Naive thymus-derived CD8-positive, alpha-beta T cell (primary cell): ENCODE data around the gene IGFN1. TPM values are rescaled to one million over a fixed set of nuclear protein-coding genes. Genes with fewer than 3 reads are reported as not detected.
A peak's percentile ranks its signal among the peaks of the same experiment; 100 is the strongest.
"Not testable (repeated sequence)": the region's sequence is repeated elsewhere in the genome, so short reads cannot be mapped to it uniquely, and the experiment has no call there.

Experiments
- ATAC-seq, 2 donors: fragments of 150-1000 bp; cut with Tn5 transposase in 1 of 2; sonication (Bioruptor Pico), chemical (Tn5 transposase) in 1 of 2; 1 replicate in 1 of 2; 2 replicates in 1 of 2; pipeline ENCODE4 v1.10.0; 2021; ENCODE audit warnings: mild to moderate bottlenecking in 2 of 2, moderate library complexity in 2 of 2
- POLR2A ChIA-PET: fragments of 350-600 bp; sonication (Branson Sonifier 250); formaldehyde crosslinking; loops from one replicate; lab custom pipeline; 2021; ENCODE audit warnings: antibody characterized with exemption; lab: Charles Lee
- DNase-seq, 10 donors: peaks; one replicate each; pipeline versions ENCODE4 v3.0.0 to v3.0.0-alpha.2; 2020 to 2022
- H3K27ac Mint-ChIP-seq, 10 donors: one replicate each; pipeline ENCODE4 v1.8.0; 2020 to 2022; ENCODE audit warnings: mild to moderate bottlenecking in 10 of 10, mixed read lengths in 10 of 10, moderate library complexity in 4 of 10, inconsistent platforms in 1 of 10
- H3K27me3 Mint-ChIP-seq, 5 donors: one replicate each; pipeline ENCODE4 v1.8.0; 2021 to 2022; ENCODE audit warnings: mixed read lengths in 5 of 5
- H3K36me3 Mint-ChIP-seq, 3 donors: one replicate each; pipeline ENCODE4 v1.8.0; 2020 to 2022; ENCODE audit warnings: mixed read lengths in 3 of 3, mild to moderate bottlenecking in 2 of 3, inconsistent platforms in 1 of 3
- H3K4me1 Mint-ChIP-seq, 4 donors: one replicate each; pipeline ENCODE4 v1.8.0; 2021 to 2022; ENCODE audit warnings: mixed read lengths in 4 of 4
- H3K4me3 Mint-ChIP-seq, 10 donors: one replicate each; pipeline ENCODE4 v1.8.0; 2020 to 2022; ENCODE audit warnings: mild to moderate bottlenecking in 10 of 10, mixed read lengths in 10 of 10, moderate library complexity in 6 of 10, inconsistent platforms in 1 of 10
- H3K9me3 Mint-ChIP-seq, 9 donors: one replicate each; pipeline ENCODE4 v1.8.0; 2020 to 2022; ENCODE audit warnings: mixed read lengths in 9 of 9, mild to moderate bottlenecking in 3 of 9, inconsistent platforms in 1 of 9, moderate library complexity in 1 of 9
- polyA plus RNA-seq, 3 donors: library from polyadenylated mRNA; unstranded; fragments of 300-500 nt; fragmentation: Illumina TruSeq; gene quantifications; one replicate each; pipeline ENCODE4 v1.2.3, GENCODE V29; 2021
- total RNA-seq, 8 experiments: library from RNA in 2 of 8; stranded (reverse) in 2 of 8; gene quantifications; one replicate each; pipeline ENCODE4 v1.2.3 and lab custom pipeline; 2021 to 2026

IGFN1 gene
- total and polyA plus RNA-seq, 5 experiments from 2014 or later, result not detected

DNA sequence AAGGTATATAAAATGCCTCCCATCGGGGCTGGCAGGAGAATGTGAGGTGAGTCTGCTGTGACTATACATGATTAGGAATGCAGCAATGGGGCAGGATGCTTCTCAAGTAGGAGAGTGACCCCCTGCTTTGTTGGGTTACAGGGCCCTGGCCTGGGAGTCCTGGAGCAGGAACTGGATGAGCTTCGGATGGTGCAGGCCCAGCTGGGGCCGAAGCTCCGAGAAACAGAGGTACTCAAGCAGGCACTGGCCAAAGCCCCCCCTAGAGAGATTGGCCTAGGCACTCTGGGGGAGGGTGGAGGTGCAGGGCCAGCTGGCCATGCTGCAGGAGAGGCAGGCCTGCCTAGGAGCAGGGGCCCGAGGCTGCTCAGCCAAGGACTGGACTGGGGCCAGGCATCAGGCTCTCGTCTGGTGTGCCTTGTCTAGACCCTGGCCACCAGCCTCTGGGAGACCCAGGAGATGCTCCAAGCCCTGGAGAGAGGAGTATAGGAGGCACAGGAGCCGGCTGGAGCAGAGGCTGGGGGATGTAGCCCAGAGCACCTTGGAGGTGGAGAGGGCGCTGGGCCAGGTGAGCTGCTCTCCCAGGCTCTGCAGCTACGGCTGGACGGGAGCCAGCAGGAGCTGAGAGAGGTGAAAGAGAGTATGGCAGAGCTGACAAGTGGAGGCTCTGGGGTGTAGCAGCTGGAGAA is 59.8 kb downstream of the IGFN1 start:
- Mint-ChIP-seq H3K36me3 (no peaks in the 10 kb centered on the region), H3K4me3 (no peak overlapping the region), H3K4me1 (peaks cover 0 to 1% (median 0%) of the 10 kb centered on the region in 4 donors), H3K27me3 (peaks cover 3 to 21% (median 19%) of the 10 kb centered on the region in 5 donors), H3K27ac (no peak overlapping the region), H3K9me3 (no peaks in the 10 kb centered on the region)
- ATAC-seq, result no peak
- DNase-seq, result no peak
- POLR2A ChIA-PET, result no interaction called here

DNA sequence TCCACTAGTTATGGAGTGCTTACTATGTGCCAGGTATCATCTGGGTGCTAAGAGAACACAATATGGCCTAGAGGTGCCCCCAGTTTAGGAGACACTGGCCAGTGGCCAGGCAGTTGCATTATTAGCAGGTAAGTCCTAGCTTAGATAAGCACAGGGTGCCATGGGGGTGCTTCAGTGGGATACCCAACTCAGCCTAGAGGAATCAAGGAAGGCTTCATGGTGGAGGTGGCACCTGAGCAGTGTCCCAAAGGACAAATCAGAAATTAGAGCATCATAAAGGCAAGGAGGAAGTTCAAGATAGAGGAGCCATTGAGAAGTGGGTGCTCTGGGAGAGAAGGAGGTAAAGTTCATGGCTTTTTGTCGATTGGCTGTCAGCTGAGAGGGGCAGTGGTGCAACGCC is 60.8 kb downstream of the IGFN1 start:
- Mint-ChIP-seq H3K27me3 (peaks cover 3 to 21% (median 19%) of the 10 kb centered on the region in 5 donors), H3K9me3 (no peaks in the 10 kb centered on the region), H3K36me3 (no peaks in the 10 kb centered on the region), H3K27ac (no peak overlapping the region), H3K4me3 (no peak overlapping the region), H3K4me1 (peaks cover 0 to 1% (median 0%) of the 10 kb centered on the region in 4 donors)
- ATAC-seq (no peak), DNase-seq (no peak)
- POLR2A ChIA-PET, result no interaction called here

DNA sequence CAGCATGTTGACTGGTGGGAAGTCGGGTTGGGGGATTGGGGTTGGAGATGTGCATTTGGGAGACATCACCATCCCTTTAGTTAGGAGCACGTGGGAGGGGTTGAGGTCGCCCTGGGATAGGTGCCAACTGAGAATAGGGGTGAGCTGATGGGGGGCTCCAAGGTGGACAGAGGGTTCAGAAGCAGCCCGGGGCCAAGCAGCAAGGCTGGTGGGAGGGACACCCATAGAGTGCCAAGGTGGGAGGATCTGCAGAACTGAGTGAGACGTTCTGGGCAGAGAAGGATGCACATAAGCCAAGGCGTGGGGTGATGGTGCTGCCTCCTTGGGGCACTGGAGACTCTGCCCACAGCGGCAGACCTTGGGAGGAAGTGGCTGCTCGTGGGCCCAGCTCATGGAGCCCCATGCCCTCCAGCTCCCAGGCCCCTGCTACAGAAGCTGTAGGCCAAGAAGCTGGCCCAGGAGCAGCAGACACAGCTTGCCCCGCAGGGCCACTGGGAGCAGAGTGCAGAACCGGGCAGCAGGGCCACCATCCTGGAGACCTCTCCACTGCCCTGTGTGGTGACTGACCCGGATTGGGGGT is 61.3 kb downstream of the IGFN1 start:
- Mint-ChIP-seq H3K4me3 (no peak overlapping the region), H3K36me3 (no peaks in the 10 kb centered on the region), H3K4me1 (peaks cover 0 to 1% (median 0%) of the 10 kb centered on the region in 4 donors), H3K27me3 (peaks cover 3 to 21% (median 19%) of the 10 kb centered on the region in 5 donors), H3K27ac (no peak overlapping the region), H3K9me3 (no peaks in the 10 kb centered on the region)
- DNase-seq, result no peak
- no peak for ATAC-seq
- POLR2A ChIA-PET, result no interaction called here

DNA sequence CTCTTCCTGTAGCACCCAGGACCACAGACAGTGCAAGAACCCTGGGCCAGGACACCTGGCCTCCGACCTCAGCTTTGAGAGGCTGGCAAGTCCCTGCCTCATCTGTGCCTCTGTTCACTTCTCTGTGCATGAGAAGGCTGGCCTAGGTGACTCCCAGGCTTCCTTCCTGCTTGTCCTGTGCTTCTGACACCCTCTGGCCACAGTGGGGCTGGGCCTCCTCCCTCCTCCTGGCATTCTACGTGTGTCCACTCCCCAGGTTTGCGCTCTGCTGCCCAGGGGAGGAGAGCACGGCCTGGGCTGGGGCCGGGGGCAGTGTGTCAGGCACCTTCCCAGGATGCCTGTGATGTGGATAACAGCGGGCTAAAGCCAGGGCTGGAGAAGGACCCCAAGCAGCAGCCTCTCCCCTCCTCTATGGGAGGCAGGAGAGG is 62.3 kb downstream of the IGFN1 start:
- no peaks in the 10 kb centered on the region for H3K36me3 Mint-ChIP-seq
- no peak for ATAC-seq
- DNase-seq, result no peak
- POLR2A ChIA-PET, result no interaction called here
- H3K9me3 Mint-ChIP-seq, result no peaks in the 10 kb centered on the region
- peaks cover 0 to 1% (median 0%) of the 10 kb centered on the region in 4 donors for H3K4me1 Mint-ChIP-seq
- H3K27me3 Mint-ChIP-seq, result peaks cover 3 to 21% (median 19%) of the 10 kb centered on the region in 5 donors
- H3K4me3 Mint-ChIP-seq, result no peak overlapping the region
- no peak overlapping the region for H3K27ac Mint-ChIP-seq

DNA sequence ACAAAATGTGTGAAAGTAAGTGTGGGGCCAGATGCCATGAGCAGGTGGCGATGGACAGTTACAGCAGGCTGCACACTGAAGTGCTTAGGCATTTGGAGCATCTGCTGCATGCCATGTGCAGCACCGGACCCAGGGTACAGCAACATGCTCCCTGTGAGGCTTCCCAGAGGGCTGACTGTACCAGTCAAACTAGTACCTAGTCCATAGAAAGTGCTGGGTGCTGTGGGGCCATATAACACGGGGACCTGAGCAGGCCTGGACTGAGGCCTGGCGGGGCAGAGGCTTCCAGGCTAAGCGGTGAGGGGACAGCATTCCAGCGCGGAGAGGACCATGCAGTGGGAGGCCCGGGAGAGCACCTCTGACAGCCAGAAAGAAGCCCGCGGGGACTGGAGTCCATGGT is 62.8 kb downstream of the IGFN1 start:
- POLR2A ChIA-PET, result no interaction called here
- H3K27ac Mint-ChIP-seq, result peak overlapping the region in 1 of 10 donors; percentile 11
- DNase-seq, result no peak
- no peaks in the 10 kb centered on the region for H3K9me3 Mint-ChIP-seq
- H3K36me3 Mint-ChIP-seq, result no peaks in the 10 kb centered on the region
- no peak overlapping the region for H3K4me3 Mint-ChIP-seq
- no peak for ATAC-seq
- peaks cover 3 to 21% (median 19%) of the 10 kb centered on the region in 5 donors for H3K27me3 Mint-ChIP-seq
- peaks cover 0 to 1% (median 0%) of the 10 kb centered on the region in 4 donors for H3K4me1 Mint-ChIP-seq

DNA sequence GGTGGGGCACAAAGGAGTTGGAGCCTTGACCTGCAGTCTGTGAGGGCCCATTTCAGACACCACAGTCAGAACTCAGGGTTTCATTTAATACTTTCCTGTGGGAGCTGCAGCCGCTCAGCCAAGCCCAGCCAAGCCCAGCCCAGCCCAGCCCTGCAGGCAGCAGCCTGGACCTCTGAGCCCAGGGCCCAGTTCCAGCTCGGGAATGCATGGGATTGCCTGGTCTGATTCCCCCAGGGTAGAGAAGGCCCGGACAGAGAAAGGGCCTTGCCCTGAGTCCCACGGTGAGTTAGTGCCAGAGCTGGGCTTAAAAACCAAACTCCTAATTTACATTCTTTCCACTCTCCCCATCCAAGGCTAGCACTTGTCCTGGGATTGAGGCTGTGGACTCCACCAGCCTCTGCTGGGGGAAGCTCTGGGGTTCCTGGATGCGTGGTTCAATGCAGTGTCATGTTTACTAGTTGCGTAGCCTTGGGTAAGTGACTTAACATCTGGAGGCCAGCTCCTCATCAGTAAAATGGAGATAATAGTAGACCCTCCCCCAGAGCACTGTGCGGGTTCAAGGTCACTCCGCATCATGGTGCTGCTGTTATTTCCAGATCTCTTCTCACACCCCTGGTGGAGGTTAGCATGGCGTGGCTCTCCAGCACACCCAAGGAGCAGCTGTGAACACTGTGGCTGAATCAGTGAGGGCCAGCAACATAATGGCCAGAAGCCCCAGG is 63.4 kb downstream of the IGFN1 start:
- Mint-ChIP-seq H3K4me1 (peaks cover 0 to 1% (median 0%) of the 10 kb centered on the region in 4 donors), H3K9me3 (no peaks in the 10 kb centered on the region), H3K27ac (no peak overlapping the region), H3K36me3 (no peaks in the 10 kb centered on the region), H3K27me3 (peaks cover 3 to 21% (median 19%) of the 10 kb centered on the region in 5 donors), H3K4me3 (no peak overlapping the region)
- POLR2A ChIA-PET, result no interaction called here
- ATAC-seq, result no peak
- no peak for DNase-seq

DNA sequence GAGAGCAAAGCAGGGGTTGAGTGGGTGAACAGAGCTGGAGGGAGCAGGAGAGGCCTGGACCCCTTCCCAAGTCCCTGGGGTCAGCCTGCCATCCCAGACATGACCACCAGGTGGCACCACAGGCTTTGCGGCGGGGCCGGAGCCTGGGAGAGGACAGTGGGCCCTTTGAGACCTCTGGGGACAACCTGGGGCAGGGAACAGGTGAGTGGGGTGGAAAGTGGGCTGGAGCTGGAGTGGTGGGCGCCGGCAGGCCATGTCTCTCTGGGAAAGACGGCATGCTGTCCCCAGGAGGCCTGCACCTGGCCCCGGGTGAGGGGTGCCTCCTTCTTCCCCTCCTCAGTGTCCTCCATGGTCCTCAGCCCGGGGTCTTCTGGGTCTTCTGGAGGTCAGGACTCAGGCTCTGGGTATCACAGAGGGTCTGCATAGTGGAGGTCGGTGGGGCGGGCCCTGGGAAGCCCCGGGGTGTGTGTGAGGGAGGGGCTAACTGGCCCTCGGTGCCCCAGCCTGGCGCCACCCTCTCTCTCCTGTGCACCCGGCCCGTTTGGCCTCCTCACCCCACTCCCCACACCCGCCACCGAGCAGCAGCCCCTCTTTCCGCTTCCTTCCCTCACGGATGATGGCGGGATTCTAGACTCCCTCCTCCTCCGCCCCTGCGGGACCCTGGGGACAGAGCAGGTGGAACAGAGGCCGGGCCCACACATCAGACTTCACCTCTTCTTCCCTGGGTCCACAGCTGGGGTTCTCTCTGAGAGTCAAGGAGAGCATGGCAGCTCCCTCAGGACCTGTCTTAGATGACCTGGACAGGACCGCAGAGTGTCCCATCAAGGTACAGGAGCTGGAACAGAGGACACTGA is 64.2 kb downstream of the IGFN1 start:
- Mint-ChIP-seq H3K27me3 (peaks cover 0 to 21% (median 16%) of the 10 kb centered on the region in 5 donors), H3K4me3 (no peak overlapping the region), H3K9me3 (no peaks in the 10 kb centered on the region), H3K27ac (no peak overlapping the region), H3K4me1 (peaks cover 0 to 1% (median 0%) of the 10 kb centered on the region in 4 donors), H3K36me3 (no peaks in the 10 kb centered on the region)
- DNase-seq (peak; percentile 30 to 75 (median 52)), ATAC-seq (no peak)
- POLR2A ChIA-PET, result no interaction called here

DNA sequence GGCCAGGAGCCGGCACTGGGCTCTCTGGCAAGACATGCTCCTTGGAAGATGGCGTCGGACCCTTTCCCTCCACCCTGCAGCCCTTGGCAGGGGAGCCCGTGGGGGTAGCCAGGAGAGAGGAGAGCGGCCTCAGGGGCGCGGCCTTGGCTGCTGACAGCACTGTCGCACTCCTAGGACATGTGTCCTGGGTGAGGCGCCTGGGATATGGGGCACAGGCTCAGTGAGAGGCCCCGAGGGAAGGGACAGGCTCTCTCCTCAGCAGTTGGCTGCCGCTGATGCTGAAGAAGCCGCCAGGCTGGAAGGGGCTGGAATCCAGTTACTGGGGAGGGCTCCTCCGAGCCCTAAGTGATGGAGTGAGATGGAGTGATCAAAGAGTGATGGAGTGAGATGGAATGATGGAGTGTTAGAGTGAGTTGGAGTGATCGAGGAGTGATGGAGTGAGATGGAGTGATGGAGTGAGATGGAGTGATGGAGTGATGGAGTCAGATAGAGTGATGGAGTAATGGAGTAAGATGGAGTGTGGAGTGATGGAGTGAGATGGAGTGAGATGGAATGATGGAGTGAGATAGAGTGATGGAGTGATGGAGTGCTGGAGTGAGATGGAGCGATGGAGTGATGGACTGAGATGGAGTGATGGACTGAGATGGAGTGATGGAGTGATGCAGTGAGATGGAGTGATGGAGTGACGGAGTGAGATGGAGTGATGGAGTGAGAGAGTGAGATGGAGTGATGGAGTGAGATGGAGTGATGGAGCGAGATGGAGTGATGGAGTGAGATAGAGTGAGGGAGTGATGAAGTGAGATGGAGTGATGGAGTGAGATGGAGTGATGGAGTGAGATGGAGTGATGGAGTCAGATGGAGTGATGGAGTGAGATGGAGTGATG is 65.1 kb downstream of the IGFN1 start:
- Mint-ChIP-seq H3K4me1 (peaks cover 0 to 7% (median 3%) of the 10 kb centered on the region in 4 donors), H3K36me3 (no peaks in the 10 kb centered on the region), H3K27ac (no peak overlapping the region), H3K9me3 (no peaks in the 10 kb centered on the region), H3K27me3 (peaks cover 4 to 20% (median 17%) of the 10 kb centered on the region in 5 donors), H3K4me3 (no peak overlapping the region)
- DNase-seq (no peak), ATAC-seq (no peak)
- POLR2A ChIA-PET, result no interaction called here

DNA sequence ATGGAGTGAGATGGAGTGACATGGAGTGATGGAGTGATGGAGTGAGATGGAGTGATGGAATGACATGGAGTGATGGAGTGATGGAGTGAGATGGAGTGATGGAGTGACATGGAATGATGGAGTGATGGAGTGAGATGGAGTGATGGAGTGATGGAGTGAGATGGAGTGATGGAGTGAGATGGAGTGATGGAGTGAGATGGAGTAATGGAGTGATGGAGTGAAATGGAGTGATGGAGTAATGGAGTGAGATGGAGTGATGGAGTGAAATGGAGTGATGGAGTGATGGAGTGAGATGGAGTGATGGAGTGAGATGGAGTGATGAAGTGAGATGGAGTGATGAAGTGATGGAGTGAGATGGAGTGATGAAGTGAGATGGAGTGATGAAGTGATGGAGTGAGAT is 67.5 kb downstream of the IGFN1 start:
- H3K36me3 Mint-ChIP-seq, POLR2A ChIA-PET, H3K4me1 Mint-ChIP-seq, DNase-seq, H3K4me3 Mint-ChIP-seq, ATAC-seq, H3K9me3 Mint-ChIP-seq, H3K27ac Mint-ChIP-seq: not testable (repeated sequence)
- peaks cover 4 to 26% (median 16%) of the 10 kb centered on the region in 5 donors for H3K27me3 Mint-ChIP-seq

DNA sequence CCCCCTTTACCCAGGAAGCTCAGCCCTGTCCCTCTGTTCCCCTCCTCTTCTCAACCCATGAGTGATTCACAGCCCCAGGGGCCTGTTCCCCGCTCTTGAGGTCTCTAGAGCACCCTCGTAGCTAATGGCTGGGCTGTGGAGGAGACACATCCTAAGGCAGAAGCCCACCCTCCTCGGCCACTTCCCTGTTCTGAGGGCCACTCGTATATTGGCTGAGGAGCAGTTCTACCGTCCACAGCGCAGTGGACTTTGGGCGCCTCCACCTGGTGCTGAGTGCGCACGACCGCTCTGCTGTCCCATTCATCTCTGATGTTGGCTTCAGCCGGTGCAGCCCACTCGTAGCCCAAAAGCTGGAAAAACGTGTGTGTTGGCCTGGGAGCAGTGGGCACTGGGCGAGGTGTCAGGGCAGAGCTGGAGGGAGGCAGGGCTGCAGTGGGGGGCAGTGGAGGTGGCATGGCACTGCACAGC is 68.2 kb downstream of the IGFN1 start:
- Mint-ChIP-seq H3K9me3 (no peaks in the 10 kb centered on the region), H3K4me3 (peak overlapping the region in 1 of 10 donors; percentile 41), H3K4me1 (peaks cover 0 to 7% (median 3%) of the 10 kb centered on the region in 4 donors), H3K27me3 (peaks cover 4 to 21% (median 16%) of the 10 kb centered on the region in 5 donors), H3K27ac (no peak overlapping the region), H3K36me3 (no peaks in the 10 kb centered on the region)
- ATAC-seq, result no peak
- no peak for DNase-seq
- POLR2A ChIA-PET, result no interaction called here

DNA sequence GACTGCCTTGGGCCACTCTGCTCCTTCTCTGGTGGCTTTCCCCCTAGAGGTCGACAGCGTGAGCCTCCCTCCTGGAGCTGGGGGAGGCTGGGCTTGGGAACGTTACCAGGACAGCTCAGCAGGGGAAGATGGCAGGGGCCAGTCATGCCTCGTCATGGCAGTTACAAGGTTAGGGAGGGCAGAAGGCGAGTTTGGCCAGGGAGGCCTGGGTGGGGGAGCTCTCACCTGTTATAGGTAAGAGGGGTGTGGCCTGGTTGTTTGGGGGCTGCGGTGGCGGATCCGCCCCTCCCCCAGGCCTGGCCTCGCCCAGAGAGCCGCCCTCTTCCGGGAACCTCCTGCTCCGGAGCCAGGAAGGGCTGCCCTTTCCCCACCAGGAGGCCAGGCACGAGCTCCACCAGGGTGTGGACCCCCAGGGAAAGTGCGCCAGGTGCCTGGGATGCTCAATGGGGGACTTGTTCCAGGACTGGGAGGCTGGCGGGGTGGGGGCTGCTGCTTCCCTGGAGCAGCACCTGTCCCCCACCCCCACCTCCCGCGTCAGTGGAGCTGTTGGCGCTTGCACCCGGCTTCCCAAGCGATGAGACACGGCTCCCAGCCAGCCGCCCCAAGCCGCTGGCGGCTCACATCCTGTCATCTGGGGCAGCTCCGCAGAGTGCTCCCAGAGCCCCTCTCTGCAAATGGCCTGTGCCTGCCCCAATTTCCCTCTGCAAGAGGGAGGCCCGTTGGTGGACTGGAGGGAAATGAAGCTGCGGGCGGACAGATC is 69.0 kb downstream of the IGFN1 start:
- H3K4me3 Mint-ChIP-seq, result peak overlapping the region in 6 of 10 donors; percentile 20 to 62 (median 34)

More for the DNA sequence above, 69.0 kb downstream of the IGFN1 start:
- Mint-ChIP-seq H3K36me3 (no peaks in the 10 kb centered on the region), H3K27me3 (peaks cover 6 to 26% (median 16%) of the 10 kb centered on the region in 5 donors), H3K27ac (no peak overlapping the region), H3K9me3 (no peaks in the 10 kb centered on the region), H3K4me1 (peaks cover 0 to 6% (median 3%) of the 10 kb centered on the region in 4 donors)
- DNase-seq (no peak), ATAC-seq (no peak)
- POLR2A ChIA-PET, result no interaction called here
